Cardiac muscle cell (in vitro differentiated cells and primary cell): ENCODE results near the gene TBC1D9B. TPM values are rescaled to one million over a fixed set of nuclear protein-coding genes. Genes with fewer than 3 reads are reported as not detected.

Experiments used
- DNase-seq, 2 donors: peaks; one replicate each; pipeline versions ENCODE4 v3.0.0 to v3.0.0-alpha.2; 2010 to 2017; ENCODE audit warnings: low read depth in 1 of 2, low spot score in 1 of 2
- H3K27ac ChIP-seq: fragments of 200-600 bp; sonication (generic); 2 replicates; pipeline ENCODE4 v1.5.1; 2016
- H3K27me3 ChIP-seq: fragments of 200-600 bp; sonication (generic); 2 replicates; pipeline ENCODE4 v1.6.0; 2016; ENCODE audit warnings: control low read depth
- H3K36me3 ChIP-seq: fragments of 200-600 bp; sonication (generic); 2 replicates; pipeline ENCODE4 v1.5.1; 2016; ENCODE audit warnings: control low read depth
- H3K4me1 ChIP-seq: fragments of 200-600 bp; sonication (generic); 2 replicates; pipeline ENCODE4 v1.8.1; 2017; ENCODE audit warnings: low read depth, mild to moderate bottlenecking, mixed run types
- H3K4me3 ChIP-seq: fragments of 200-600 bp; sonication (generic); 2 replicates; pipeline ENCODE4 v1.5.1; 2016; ENCODE audit warnings: mild to moderate bottlenecking
- H3K9me3 ChIP-seq: fragments of 200-600 bp; sonication (generic); 2 replicates; pipeline ENCODE4 v1.5.1; 2017; ENCODE audit warnings: low read depth, mild to moderate bottlenecking, control low read depth
- polyA plus RNA-seq: library from polyadenylated mRNA; unstranded; fragments of >200 nt; fragmentation: Nextera tagmentation; extraction: Ambion mirVana; gene quantifications from 2 replicates; pipeline ENCODE4 v1.2.1, GENCODE V29; 2016
- total RNA-seq: library from RNA; depleted of rRNA; stranded (reverse); fragments of >200 nt; gene quantifications from 2 replicates; pipeline ENCODE4 v1.2.3, GENCODE V29; 2016
- TF ChIP-seq, protein P1 (sequence below): IDR thresholded peaks from 2 replicates; pipeline ENCODE4 v1.5.1; 2012; ENCODE audit warnings: low read depth, mild to moderate bottlenecking, low read length

TBC1D9B gene
- total and polyA plus RNA-seq, 2 experiments from 2014 or later: 63.6 to 113 TPM

DNA sequence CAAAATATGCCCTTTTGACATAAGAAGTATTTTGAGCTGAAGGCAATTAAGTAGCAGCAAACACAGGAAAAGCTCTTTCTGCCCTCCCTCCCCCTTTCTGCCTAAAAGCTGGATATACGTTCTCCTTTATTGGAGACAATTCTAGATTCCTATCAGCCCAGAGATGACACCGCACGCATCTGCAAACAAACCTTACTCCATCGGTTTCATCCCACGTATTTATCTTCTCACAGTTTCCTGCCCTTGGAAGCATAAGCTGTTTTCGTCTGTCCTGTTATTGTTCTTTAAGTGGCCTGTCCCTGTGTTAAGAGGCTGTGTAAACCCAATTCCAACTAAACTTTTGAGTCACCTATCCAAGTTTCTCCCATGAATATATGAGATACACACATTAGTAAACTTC is 11.8 kb downstream of the TBC1D9B start:
- no peak overlapping the region for H3K4me3 ChIP-seq
- H3K4me1 ChIP-seq: no peaks in the 10 kb centered on the region
- DNase-seq: no peak
- H3K27ac ChIP-seq: no peak overlapping the region
- TF ChIP-seq, protein P1, sequence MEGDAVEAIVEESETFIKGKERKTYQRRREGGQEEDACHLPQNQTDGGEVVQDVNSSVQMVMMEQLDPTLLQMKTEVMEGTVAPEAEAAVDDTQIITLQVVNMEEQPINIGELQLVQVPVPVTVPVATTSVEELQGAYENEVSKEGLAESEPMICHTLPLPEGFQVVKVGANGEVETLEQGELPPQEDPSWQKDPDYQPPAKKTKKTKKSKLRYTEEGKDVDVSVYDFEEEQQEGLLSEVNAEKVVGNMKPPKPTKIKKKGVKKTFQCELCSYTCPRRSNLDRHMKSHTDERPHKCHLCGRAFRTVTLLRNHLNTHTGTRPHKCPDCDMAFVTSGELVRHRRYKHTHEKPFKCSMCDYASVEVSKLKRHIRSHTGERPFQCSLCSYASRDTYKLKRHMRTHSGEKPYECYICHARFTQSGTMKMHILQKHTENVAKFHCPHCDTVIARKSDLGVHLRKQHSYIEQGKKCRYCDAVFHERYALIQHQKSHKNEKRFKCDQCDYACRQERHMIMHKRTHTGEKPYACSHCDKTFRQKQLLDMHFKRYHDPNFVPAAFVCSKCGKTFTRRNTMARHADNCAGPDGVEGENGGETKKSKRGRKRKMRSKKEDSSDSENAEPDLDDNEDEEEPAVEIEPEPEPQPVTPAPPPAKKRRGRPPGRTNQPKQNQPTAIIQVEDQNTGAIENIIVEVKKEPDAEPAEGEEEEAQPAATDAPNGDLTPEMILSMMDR: no peak
- H3K36me3 ChIP-seq: peaks cover 46% of the 10 kb centered on the region
- no peaks in the 10 kb centered on the region for H3K9me3 ChIP-seq
- no peaks in the 10 kb centered on the region for H3K27me3 ChIP-seq

GRCh38 chr5:179893958-179894895 is 13.5 kb downstream of the TBC1D9B start:
- Histone ChIP-seq H3K27me3 (no peaks in the 10 kb centered on the region), H3K4me1 (no peaks in the 10 kb centered on the region), H3K4me3 (no peak overlapping the region), H3K36me3 (peaks cover 47% of the 10 kb centered on the region), H3K9me3 (no peaks in the 10 kb centered on the region), H3K27ac (no peak overlapping the region)
- DNase-seq: no peak
- TF ChIP-seq, protein P1: no peak

DNA sequence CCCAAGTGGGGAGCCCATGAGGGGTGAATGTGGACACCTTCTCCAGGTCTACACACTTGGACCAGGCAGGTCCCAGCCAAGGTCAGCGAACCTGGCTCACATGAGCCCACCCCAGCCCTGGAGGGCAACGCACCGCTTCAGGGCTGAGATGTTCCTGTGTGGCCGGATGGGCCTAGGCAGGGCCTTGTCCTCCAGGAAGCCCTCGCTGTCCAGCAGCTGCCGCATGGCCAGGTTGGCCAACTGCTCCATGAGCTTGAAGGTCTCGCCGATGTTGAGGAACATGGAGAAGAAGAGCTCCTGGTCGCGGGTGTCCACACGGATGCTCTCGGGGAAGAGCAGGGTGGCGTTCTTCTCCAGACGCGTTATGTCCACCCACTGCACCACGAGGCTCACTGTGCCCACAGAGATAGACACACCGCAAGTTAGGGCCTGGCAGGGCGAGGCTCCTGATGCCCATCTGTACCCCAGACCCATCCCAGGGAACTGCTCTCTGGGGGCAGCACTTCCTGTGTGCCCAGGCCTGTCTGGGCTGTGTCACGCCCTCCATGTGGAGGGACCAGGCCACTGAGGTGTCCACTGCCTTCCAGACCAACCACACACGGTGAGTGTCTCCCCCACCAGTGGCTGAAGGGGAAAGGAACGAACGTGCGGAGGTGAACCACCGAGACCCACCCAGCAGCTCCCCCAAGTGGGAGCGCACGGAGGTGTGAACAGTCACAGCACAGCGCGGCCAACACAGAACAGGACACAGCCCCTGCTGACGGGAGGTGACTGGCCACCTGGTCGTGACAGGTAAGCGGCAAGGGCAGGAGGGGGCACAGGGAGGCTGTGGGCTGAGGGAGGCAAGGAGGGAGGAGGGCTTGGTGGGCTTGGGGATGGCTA is 14.4 kb downstream of the TBC1D9B start:
- H3K36me3 ChIP-seq: peaks cover 41% of the 10 kb centered on the region
- no peak overlapping the region for H3K27ac ChIP-seq
- no peaks in the 10 kb centered on the region for H3K4me1 ChIP-seq
- TF ChIP-seq, protein P1: no peak
- H3K9me3 ChIP-seq: no peaks in the 10 kb centered on the region
- no peak overlapping the region for H3K4me3 ChIP-seq
- no peak for DNase-seq
- H3K27me3 ChIP-seq: no peaks in the 10 kb centered on the region

GRCh38 chr5:179892255-179892654 is 15.4 kb downstream of the TBC1D9B start:
- peaks cover 36% of the 10 kb centered on the region for H3K36me3 ChIP-seq
- no peak overlapping the region for H3K27ac ChIP-seq
- no peak overlapping the region for H3K4me3 ChIP-seq
- no peaks in the 10 kb centered on the region for H3K4me1 ChIP-seq
- DNase-seq: no peak
- TF ChIP-seq, protein P1: no peak
- H3K9me3 ChIP-seq: no peaks in the 10 kb centered on the region
- H3K27me3 ChIP-seq: no peaks in the 10 kb centered on the region

DNA sequence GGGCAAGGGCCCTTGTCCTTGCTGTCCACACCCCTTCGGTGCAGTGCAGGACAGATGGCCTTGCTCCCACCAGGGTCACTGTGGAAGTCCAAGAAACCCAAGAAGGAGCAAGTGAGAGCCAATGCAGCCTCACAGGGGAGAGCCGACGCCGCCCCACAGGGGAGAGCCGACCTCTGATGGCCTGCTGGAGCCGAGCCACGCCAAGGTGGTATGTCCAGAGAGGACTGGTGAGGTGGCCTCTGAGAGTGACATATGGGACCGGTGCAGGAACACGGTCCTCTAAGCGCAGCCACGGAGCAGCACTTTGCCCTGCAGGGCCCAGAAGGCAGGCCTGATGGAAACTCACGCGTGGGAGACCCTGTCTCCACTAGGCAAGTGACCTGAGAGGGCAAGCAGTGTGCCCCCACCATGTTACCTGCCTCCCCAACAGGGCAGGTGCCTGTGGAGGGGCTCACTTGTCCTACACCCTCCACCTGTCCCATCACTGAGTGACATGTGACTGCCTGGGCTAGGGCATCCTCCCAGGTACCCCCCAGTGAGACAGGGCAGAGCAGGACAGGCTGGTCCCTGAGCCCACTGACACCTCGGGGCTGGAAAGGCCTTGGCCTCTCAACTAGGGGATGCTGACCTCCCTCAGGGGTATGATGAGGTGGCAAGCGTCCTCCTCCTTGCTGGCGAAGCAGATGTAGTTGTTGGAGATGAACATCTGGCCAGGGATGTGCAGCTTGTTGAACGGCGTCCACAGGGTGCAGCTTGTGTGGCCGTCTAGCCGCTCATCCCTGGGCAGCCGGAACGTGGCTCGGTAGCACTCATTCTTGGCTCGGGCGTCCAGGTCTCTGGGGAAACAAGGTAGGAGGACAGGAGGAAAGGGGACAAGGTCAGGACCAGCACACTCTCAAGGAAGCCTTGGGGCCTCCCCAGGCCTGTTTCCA is 16.7 kb downstream of the TBC1D9B start:
- Histone ChIP-seq H3K27me3 (no peaks in the 10 kb centered on the region), H3K27ac (no peak overlapping the region), H3K9me3 (no peaks in the 10 kb centered on the region), H3K4me1 (no peaks in the 10 kb centered on the region), H3K36me3 (peaks cover 32% of the 10 kb centered on the region), H3K4me3 (no peak overlapping the region)
- TF ChIP-seq, protein P1: no peak
- no peak for DNase-seq
